GM06990 (cell line): Measurements from ENCODE around the gene NMT2.

Experiments used
- DNase-seq: peaks from one replicate; pipeline ENCODE4 v3.0.0-alpha.2; 2011; ENCODE audit not compliant: insufficient read length; ENCODE audit errors: extremely low read depth
- H3K27me3 ChIP-seq: replicated peaks from 2 replicates; pipeline ENCODE4 v1.6.0; 2011; ENCODE audit warnings: low read length; ENCODE audit not compliant: control insufficient read depth, insufficient read depth
- H3K36me3 ChIP-seq: 2 replicates; pipeline ENCODE4 v1.5.1; 2011; ENCODE audit warnings: low read length; ENCODE audit not compliant: control insufficient read depth, insufficient read depth
- H3K4me3 ChIP-seq: replicated peaks from 2 replicates; pipeline ENCODE4 v1.5.1; 2011; ENCODE audit warnings: low read depth, mild to moderate bottlenecking, control low read depth, low read length
- CTCF ChIP-seq: IDR thresholded peaks from 2 replicates; pipeline ENCODE4 v1.5.1; 2011; ENCODE audit warnings: low read length, control low read depth, mild to moderate bottlenecking, inconsistent platforms; ENCODE audit not compliant: insufficient read depth, poor library complexity, severe bottlenecking

The NMT2 gene

GRCh38 chr10:15168291-15168785 lies at the start of gene NMT2:
Gene NMT2, minus strand, starts transcription at chr10:15168693. Its CDS starts 81 bp downstream, at chr10:15168612.
- peak; percentile 16 for TF ChIP-seq CTCF
- Histone ChIP-seq H3K27me3 (no peaks in the 10 kb centered on the region), H3K4me3 (peak within 1 kb of the TSS; percentile 89), H3K36me3 (no peaks in the 10 kb centered on the region)
- DNase-seq = peak; percentile 87

- no peak for TF ChIP-seq CTCF
- no peak for DNase-seq
- no peaks in the 10 kb centered on the region for H3K36me3 ChIP-seq
- H3K4me3 ChIP-seq = no peak overlapping the region
- no peaks in the 10 kb centered on the region for H3K27me3 ChIP-seq
Measured at GRCh38 chr10:15216700-15217099, 48.2 kb upstream of the NMT2 start.

- Histone ChIP-seq H3K4me3 (no peak overlapping the region), H3K36me3 (no peaks in the 10 kb centered on the region), H3K27me3 (no peaks in the 10 kb centered on the region)
- DNase-seq = no peak
- no peak for TF ChIP-seq CTCF
Measured at GRCh38 chr10:15214237-15214636, 45.7 kb upstream of the NMT2 start.

- no peak for DNase-seq
- H3K27me3 ChIP-seq = no peaks in the 10 kb centered on the region
- no peak overlapping the region for H3K4me3 ChIP-seq
- TF ChIP-seq CTCF = no peak
- no peaks in the 10 kb centered on the region for H3K36me3 ChIP-seq
Measured at GRCh38 chr10:15213461-15213861, 45.0 kb upstream of the NMT2 start.

GRCh38 chr10:15211464-15211979 lies 43.0 kb upstream of the NMT2 start:
- Histone ChIP-seq H3K4me3 (no peak overlapping the region), H3K27me3 (no peaks in the 10 kb centered on the region), H3K36me3 (no peaks in the 10 kb centered on the region)
- no peak for DNase-seq
- TF ChIP-seq CTCF = no peak

GRCh38 chr10:15210521-15210920 lies 42.0 kb upstream of the NMT2 start:
- no peak for DNase-seq
- Histone ChIP-seq H3K4me3 (no peak overlapping the region), H3K27me3 (no peaks in the 10 kb centered on the region), H3K36me3 (no peaks in the 10 kb centered on the region)
- TF ChIP-seq CTCF = no peak
